Ascending aorta (tissue), 2 donors: ENCODE results near the gene GUCY2D. TPM values are rescaled to one million over a fixed set of nuclear protein-coding genes. Genes with fewer than 3 reads are reported as not detected.
"Not testable (repeated sequence)": the region's sequence is repeated elsewhere in the genome, so short reads cannot be mapped to it uniquely, and the experiment has no call there.

Experiments used
- DNase-seq, 2 donors: peaks; one replicate each; pipeline ENCODE4 v3.0.0-alpha.2; 2019; ENCODE audit warnings: low spot score in 2 of 2
- H3K27ac ChIP-seq, 2 donors: fragments of 200-600 bp; sonication (generic); one replicate each; pipeline ENCODE4 v1.5.1; 2016 to 2017; ENCODE audit warnings: mild to moderate bottlenecking in 1 of 2
- H3K27me3 ChIP-seq: fragments of 200-600 bp; sonication (generic); one replicate; pipeline ENCODE4 v1.5.1; 2017
- H3K36me3 ChIP-seq, 2 donors: fragments of 200-600 bp; sonication (generic); one replicate each; pipeline ENCODE4 v1.5.1; 2016
- H3K4me1 ChIP-seq, 2 donors: fragments of 200-600 bp; sonication (generic); one replicate each; pipeline ENCODE4 v1.5.1; 2016 to 2017; ENCODE audit warnings: mild to moderate bottlenecking in 1 of 2
- H3K4me3 ChIP-seq, 2 donors: fragments of 200-600 bp; sonication (generic); one replicate each; pipeline ENCODE4 v1.5.1; 2016 to 2017; ENCODE audit warnings: mild to moderate bottlenecking in 1 of 2
- H3K9me3 ChIP-seq, 2 donors: fragments of 200-600 bp; sonication (generic); one replicate each; pipeline ENCODE4 v1.5.1; 2016
- intact Hi-C: fragments of 100-400 bp; cut with DNase I; formaldehyde crosslinking; loops from one replicate; pipeline ENCODE4 v1.15.1; 2023
- total RNA-seq: library from RNA; depleted of rRNA; stranded (reverse); fragments of >200 nt; gene quantifications from one replicate; pipeline ENCODE4 v1.1.0, GENCODE V29; 2016
- TF ChIP-seq, protein P1 (sequence below), 3 experiments: fragments of 200-600 bp in 2 of 3; fragments of 450-650 bp in 1 of 3; sonication (generic) in 2 of 3; IDR thresholded peaks; one replicate each; pipeline ENCODE4 v1.5.1; 2016 to 2019; ENCODE audit warnings: antibody characterized with exemption in 3 of 3, mild to moderate bottlenecking in 1 of 3, moderate library complexity in 1 of 3

Gene GUCY2D
- total RNA-seq = not detected

DNA sequence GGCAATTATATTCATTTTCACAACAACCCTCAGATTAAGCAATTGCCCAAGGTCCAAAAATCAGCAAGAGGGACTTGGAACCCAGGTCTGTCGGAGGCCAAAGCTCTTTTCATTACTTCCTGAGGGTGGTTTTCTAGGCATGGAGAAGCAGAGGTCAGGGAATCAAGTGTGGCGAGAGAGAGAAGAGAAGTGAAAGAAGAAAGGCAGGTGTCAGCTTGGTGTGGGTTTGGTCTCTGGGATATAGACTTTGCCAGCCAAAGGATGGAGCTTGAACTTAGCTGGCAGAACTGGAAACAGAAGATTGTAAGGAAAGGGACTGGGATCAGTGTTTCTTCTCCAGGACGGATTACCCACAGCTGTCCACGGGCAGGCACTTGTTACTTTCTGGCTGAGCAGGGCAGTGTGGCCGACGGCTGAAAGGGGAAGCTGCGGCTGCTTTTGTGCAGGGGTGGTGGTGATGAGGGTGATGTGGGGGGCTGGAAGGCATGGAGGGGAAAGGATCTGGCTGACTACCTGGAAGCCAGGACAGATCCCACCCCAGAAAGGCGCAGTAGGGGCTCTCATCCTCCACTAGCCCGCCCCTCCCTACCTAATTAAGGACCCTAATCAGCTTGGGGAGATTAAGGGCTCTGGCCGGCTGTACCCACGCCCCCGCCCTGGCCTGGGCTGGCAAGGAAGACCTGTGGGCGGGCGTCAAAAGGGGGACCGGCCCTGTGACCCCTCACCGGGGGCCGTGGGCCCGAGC, at the start of gene GUCY2D:
Gene GUCY2D (plus strand): TSS at position 640 of the 745 bp plus-strand sequence. CDS start 433 bp downstream, outside the sequence.
- H3K9me3 ChIP-seq = no peaks in the 10 kb centered on the region
- intact Hi-C loops = no loop called here
- peaks cover 8 to 12% of the 10 kb centered on the region in 2 donors for H3K4me1 ChIP-seq
- peaks cover 14% of the 10 kb centered on the region for H3K27me3 ChIP-seq
- no peak within 1 kb of the TSS for H3K27ac ChIP-seq
- H3K36me3 ChIP-seq = no peaks in the 10 kb centered on the region
- H3K4me3 ChIP-seq = peak within 1 kb of the TSS; percentile 7 to 54
- no peak for DNase-seq
- TF ChIP-seq, protein P1, sequence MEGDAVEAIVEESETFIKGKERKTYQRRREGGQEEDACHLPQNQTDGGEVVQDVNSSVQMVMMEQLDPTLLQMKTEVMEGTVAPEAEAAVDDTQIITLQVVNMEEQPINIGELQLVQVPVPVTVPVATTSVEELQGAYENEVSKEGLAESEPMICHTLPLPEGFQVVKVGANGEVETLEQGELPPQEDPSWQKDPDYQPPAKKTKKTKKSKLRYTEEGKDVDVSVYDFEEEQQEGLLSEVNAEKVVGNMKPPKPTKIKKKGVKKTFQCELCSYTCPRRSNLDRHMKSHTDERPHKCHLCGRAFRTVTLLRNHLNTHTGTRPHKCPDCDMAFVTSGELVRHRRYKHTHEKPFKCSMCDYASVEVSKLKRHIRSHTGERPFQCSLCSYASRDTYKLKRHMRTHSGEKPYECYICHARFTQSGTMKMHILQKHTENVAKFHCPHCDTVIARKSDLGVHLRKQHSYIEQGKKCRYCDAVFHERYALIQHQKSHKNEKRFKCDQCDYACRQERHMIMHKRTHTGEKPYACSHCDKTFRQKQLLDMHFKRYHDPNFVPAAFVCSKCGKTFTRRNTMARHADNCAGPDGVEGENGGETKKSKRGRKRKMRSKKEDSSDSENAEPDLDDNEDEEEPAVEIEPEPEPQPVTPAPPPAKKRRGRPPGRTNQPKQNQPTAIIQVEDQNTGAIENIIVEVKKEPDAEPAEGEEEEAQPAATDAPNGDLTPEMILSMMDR (IDR thresholded peaks at IDR 0.05) = no peak

DNA sequence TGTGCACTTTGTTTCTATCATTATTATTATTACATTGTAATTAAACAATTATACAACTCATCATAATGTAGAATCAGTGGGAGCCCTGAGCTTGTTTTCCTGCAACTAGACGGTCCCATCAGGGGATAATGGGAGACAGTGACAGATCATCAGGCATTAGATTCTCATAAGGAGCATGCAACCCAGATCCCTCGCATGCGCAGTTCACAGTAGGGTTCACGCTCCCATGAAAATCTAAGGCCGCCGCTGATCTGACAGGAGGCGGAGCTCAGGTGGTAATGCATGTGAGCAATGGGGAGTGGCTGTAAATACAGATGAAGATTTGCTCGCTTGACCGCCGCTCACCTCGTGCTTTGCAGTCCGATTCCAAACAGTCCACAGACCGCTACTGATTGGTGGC, 49.1 kb upstream of the GUCY2D start:
- H3K4me3 ChIP-seq, H3K27ac ChIP-seq, H3K9me3 ChIP-seq, H3K27me3 ChIP-seq, H3K4me1 ChIP-seq, DNase-seq, intact Hi-C loops: not testable (repeated sequence)
- peaks cover 3 to 14% of the 10 kb centered on the region in 2 donors for H3K36me3 ChIP-seq

DNA sequence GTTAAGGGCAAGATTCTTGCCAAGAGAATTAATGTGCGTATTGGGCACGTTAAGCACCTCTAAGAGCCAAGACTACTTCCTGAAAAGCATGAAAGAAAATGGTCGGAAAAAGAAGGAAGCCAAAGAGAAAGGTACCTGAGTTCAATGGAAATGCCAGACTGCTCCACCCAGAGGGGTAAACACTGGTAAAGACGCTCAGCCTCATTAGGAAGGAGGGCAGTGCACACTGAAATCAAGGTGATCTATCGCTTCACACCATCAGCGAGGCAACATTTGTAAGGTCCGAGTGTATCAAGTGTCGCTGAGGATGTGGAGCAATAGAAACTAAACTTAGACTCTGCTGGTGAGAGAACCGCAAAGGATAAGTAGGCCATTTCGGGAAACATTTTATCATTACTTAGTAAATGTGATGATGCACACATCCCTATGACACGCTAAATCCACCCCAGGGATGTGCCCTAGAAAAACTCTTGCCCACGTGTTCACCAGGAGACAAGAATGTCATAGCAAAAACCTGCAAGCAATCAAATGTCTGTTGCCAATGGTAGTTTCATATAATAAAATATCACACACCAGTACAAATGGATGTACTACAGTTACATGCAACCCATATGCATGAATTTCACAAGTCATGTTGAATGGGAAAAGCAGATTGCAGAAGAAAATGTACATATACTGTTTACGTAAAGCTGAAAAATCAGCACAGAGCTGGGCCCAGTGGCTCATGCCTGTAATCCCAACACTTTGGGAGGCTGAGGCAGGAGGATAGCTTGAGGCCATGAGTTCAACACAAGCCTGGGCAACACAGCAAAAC, 46.8 kb upstream of the GUCY2D start:
- no peak for DNase-seq
- Histone ChIP-seq H3K27me3 (no peaks in the 10 kb centered on the region), H3K4me3 (no peak overlapping the region), H3K4me1 (no peaks in the 10 kb centered on the region), H3K27ac (no peak overlapping the region), H3K36me3 (no peaks in the 10 kb centered on the region), H3K9me3 (no peaks in the 10 kb centered on the region)
- intact Hi-C loops = no loop called here
- TF ChIP-seq, protein P1 (IDR thresholded peaks at IDR 0.05) = no peak

DNA sequence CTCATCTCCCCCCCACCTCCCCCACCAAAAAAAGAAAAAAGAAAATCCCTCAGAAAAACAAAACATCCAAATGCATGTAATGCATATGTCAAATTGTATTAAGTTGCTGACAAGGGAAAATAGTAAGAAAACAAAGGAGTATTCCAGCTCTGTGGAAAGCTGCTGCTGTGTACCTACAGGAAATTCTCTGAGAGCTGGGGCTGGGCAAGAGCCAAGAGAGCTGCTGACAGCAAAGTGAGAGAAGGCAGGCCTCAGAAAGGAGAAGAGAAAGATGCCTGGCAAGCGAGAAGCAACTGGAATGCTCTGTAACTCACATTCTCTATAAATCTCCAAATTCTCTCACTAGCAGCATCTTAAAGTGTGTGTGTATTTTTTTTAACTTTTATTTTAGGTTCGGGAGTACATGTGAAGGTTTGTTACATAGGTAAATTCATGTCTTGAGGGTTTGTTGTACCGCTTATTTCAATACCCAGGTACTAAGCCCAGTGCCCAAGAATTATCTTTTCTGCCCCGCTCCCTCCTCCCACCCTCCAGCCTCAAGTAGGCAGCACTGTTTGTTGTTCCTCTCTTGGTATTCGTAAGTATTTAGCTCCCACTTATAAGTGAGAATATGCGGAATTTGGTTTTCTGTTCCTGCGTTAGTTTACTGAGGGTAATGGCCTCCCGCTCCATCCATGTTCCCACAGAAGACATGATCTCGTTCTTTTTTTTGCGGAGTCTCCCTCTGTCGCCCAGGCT, 46.0 kb upstream of the GUCY2D start:
- no peak overlapping the region for H3K27ac ChIP-seq
- DNase-seq = no peak
- H3K4me3 ChIP-seq = no peak overlapping the region
- H3K36me3 ChIP-seq = no peaks in the 10 kb centered on the region
- H3K9me3 ChIP-seq = no peaks in the 10 kb centered on the region
- H3K4me1 ChIP-seq = no peaks in the 10 kb centered on the region
- no peaks in the 10 kb centered on the region for H3K27me3 ChIP-seq
- TF ChIP-seq, protein P1 (IDR thresholded peaks at IDR 0.05) = no peak
- intact Hi-C loops = no loop called here

DNA sequence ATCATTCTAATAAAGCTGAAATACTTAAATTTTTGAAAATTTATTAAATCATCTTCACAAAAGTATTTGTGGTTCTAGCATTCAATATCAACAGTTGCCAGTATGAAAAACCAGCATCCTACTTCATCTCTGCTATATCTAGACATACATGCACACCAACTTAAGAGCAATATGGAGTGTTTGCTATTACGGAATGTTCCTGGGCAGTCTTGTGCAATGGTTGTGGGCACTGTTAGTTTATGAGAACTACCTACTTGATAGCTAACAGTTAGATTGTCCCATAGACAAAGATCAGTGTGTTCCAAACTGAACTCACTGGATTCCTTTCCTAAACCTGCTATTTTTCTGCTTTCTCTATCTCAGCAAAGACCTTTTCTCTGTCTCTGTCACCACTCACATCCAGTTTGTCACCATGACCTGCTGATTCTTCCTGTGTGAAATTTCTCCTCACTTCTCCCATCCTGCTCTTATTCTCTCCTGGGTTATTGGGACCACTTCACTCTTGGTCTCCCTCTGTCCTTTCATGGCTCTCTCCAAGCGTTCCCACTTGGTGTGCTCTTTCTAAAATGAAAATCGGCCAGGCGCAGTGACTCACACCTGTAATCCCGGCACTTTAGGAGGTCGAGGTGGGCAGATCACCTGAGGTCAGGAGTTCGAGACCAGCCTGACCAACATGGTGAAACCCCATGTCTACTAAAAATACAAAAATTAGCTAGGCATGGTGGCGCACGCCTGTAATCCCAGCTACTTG, 42.7 kb upstream of the GUCY2D start:
- Histone ChIP-seq H3K36me3 (no peaks in the 10 kb centered on the region), H3K4me1 (no peaks in the 10 kb centered on the region), H3K9me3 (no peaks in the 10 kb centered on the region), H3K4me3 (no peak overlapping the region), H3K27me3 (no peaks in the 10 kb centered on the region), H3K27ac (no peak overlapping the region)
- intact Hi-C loops = no loop called here
- TF ChIP-seq, protein P1 (IDR thresholded peaks at IDR 0.05) = no peak
- no peak for DNase-seq
